K562 (cell line): Measurements from ENCODE around the gene KAZALD1. TPM values are rescaled to one million over a fixed set of nuclear protein-coding genes. Genes with fewer than 3 reads are reported as not detected.

ENCODE experiments used
- SOX6 ChIP-seq: fragments of 450-650 bp; IDR thresholded peaks from 2 replicates; pipeline ENCODE4 v1.6.1; 2014; ENCODE audit warnings: mild to moderate bottlenecking
- TFAP4 ChIP-seq: sonication (generic); formaldehyde crosslinking; IDR thresholded peaks from 2 replicates; pipeline ENCODE4 v1.8.0; 2022; ENCODE audit warnings: missing genetic modification reagents, mild to moderate bottlenecking, moderate library complexity, borderline replicate concordance
- ZNF324 ChIP-seq: fragments of 250-450 bp; sonication (Bioruptor Pico); IDR thresholded peaks from 2 replicates; pipeline ENCODE4 v1.4.0; 2020; ENCODE audit warnings: mild to moderate bottlenecking
- polyA plus RNA-seq, 8 experiments: library from polyadenylated mRNA; depleted of rRNA in 4 of 8; stranded (reverse) in 5 of 8; unstranded in 3 of 8; fragments of >200 nt; fragmentation: Nextera tagmentation in 2 of 8; fragmentation: Illumina TruSeq in 1 of 8; extraction: Ambion mirVana in 2 of 8; extraction: Trizol in 1 of 8; gene quantifications; 2 replicates each; pipeline versions ENCODE4 v1.2.1 to v1.2.3, GENCODE V29; 2011 to 2014; ENCODE audit warnings: inconsistent platforms in 1 of 8, missing spikeins in 1 of 8
- total RNA-seq, 7 experiments: library from RNA; depleted of rRNA in 6 of 7; stranded (reverse); fragments of >200 nt in 6 of 7; fragmentation: Illumina TruSeq in 2 of 7; extraction: Trizol in 2 of 7; gene quantifications; 2 replicates each; pipeline versions ENCODE4 v1.2.1 to v1.2.3, GENCODE V29; 2011 to 2021; ENCODE audit warnings: low replicate concordance in 1 of 7
- TF ChIP-seq, protein P1 (sequence below): IDR thresholded peaks from 3 replicates; pipeline ENCODE4 v1.6.1; 2011; ENCODE audit warnings: borderline replicate concordance, mild to moderate bottlenecking, moderate library complexity; ENCODE audit not compliant: insufficient read length; ENCODE audit errors: extremely low read depth
- TF ChIP-seq, protein P2 (sequence below): sonication (generic); formaldehyde crosslinking; IDR thresholded peaks from 2 replicates; pipeline ENCODE4 v1.8.0; 2022; ENCODE audit warnings: mild to moderate bottlenecking, missing genetic modification reagents
- TF ChIP-seq, protein P3 (sequence below): fragments of 450-650 bp; formaldehyde crosslinking; conservative IDR thresholded peaks from 2 replicates; pipeline ENCODE4 v1.4.0; 2022; ENCODE audit warnings: mild to moderate bottlenecking, missing genetic modification characterization
- TF ChIP-seq, protein P4 (sequence below): fragments of 200-800 bp; sonication (Bioruptor generic); IDR thresholded peaks from 2 replicates; pipeline ENCODE4 v1.6.1; 2017; ENCODE audit warnings: missing genetic modification characterization, missing compliant biosample characterization

KAZALD1 gene
- total and polyA plus RNA-seq, 9 of the 15 experiments (the other 6 are each of a cell fraction or from before 2014, with no cell fraction given): 0.15 to 10.0 (median 4.9) TPM

- TF ChIP-seq, protein P1, sequence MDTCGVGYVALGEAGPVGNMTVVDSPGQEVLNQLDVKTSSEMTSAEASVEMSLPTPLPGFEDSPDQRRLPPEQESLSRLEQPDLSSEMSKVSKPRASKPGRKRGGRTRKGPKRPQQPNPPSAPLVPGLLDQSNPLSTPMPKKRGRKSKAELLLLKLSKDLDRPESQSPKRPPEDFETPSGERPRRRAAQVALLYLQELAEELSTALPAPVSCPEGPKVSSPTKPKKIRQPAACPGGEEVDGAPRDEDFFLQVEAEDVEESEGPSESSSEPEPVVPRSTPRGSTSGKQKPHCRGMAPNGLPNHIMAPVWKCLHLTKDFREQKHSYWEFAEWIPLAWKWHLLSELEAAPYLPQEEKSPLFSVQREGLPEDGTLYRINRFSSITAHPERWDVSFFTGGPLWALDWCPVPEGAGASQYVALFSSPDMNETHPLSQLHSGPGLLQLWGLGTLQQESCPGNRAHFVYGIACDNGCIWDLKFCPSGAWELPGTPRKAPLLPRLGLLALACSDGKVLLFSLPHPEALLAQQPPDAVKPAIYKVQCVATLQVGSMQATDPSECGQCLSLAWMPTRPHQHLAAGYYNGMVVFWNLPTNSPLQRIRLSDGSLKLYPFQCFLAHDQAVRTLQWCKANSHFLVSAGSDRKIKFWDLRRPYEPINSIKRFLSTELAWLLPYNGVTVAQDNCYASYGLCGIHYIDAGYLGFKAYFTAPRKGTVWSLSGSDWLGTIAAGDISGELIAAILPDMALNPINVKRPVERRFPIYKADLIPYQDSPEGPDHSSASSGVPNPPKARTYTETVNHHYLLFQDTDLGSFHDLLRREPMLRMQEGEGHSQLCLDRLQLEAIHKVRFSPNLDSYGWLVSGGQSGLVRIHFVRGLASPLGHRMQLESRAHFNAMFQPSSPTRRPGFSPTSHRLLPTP: no peak
- TF ChIP-seq, protein P2, sequence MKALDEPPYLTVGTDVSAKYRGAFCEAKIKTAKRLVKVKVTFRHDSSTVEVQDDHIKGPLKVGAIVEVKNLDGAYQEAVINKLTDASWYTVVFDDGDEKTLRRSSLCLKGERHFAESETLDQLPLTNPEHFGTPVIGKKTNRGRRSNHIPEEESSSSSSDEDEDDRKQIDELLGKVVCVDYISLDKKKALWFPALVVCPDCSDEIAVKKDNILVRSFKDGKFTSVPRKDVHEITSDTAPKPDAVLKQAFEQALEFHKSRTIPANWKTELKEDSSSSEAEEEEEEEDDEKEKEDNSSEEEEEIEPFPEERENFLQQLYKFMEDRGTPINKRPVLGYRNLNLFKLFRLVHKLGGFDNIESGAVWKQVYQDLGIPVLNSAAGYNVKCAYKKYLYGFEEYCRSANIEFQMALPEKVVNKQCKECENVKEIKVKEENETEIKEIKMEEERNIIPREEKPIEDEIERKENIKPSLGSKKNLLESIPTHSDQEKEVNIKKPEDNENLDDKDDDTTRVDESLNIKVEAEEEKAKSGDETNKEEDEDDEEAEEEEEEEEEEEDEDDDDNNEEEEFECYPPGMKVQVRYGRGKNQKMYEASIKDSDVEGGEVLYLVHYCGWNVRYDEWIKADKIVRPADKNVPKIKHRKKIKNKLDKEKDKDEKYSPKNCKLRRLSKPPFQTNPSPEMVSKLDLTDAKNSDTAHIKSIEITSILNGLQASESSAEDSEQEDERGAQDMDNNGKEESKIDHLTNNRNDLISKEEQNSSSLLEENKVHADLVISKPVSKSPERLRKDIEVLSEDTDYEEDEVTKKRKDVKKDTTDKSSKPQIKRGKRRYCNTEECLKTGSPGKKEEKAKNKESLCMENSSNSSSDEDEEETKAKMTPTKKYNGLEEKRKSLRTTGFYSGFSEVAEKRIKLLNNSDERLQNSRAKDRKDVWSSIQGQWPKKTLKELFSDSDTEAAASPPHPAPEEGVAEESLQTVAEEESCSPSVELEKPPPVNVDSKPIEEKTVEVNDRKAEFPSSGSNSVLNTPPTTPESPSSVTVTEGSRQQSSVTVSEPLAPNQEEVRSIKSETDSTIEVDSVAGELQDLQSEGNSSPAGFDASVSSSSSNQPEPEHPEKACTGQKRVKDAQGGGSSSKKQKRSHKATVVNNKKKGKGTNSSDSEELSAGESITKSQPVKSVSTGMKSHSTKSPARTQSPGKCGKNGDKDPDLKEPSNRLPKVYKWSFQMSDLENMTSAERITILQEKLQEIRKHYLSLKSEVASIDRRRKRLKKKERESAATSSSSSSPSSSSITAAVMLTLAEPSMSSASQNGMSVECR: no peak
- TF ChIP-seq TFAP4: peak; percentile 65; the same call in 1 of the 2 replicates
- TF ChIP-seq SOX6: no peak
- TF ChIP-seq, protein P3, sequence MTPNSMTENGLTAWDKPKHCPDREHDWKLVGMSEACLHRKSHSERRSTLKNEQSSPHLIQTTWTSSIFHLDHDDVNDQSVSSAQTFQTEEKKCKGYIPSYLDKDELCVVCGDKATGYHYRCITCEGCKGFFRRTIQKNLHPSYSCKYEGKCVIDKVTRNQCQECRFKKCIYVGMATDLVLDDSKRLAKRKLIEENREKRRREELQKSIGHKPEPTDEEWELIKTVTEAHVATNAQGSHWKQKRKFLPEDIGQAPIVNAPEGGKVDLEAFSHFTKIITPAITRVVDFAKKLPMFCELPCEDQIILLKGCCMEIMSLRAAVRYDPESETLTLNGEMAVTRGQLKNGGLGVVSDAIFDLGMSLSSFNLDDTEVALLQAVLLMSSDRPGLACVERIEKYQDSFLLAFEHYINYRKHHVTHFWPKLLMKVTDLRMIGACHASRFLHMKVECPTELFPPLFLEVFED: no peak
- TF ChIP-seq, protein P4, sequence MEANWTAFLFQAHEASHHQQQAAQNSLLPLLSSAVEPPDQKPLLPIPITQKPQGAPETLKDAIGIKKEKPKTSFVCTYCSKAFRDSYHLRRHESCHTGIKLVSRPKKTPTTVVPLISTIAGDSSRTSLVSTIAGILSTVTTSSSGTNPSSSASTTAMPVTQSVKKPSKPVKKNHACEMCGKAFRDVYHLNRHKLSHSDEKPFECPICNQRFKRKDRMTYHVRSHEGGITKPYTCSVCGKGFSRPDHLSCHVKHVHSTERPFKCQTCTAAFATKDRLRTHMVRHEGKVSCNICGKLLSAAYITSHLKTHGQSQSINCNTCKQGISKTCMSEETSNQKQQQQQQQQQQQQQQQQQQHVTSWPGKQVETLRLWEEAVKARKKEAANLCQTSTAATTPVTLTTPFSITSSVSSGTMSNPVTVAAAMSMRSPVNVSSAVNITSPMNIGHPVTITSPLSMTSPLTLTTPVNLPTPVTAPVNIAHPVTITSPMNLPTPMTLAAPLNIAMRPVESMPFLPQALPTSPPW (CRISPR knock-in tag): 0 out of 2 replicates have a peak, but pooled peaks have one; percentile 27
- no peak for TF ChIP-seq ZNF324
Observed at GRCh38 chr10:101050208-101051069, 11.3 kb upstream of the KAZALD1 start (continued).
